Mesendoderm (in vitro differentiated cells): ENCODE results near the gene NTN1.

Experiments used
- DNase-seq: peaks from one replicate; pipeline ENCODE4 v3.0.0; 2013
- H2AK5ac ChIP-seq: 2 replicates; pipeline ENCODE4 v1.6.1; 2013; ENCODE audit warnings: low read length, inconsistent platforms
- H2BK120ac ChIP-seq: 2 replicates; pipeline ENCODE4 v1.6.1; 2013; ENCODE audit warnings: low read depth, mild to moderate bottlenecking, low read length, moderate library complexity, mixed read lengths
- H2BK15ac ChIP-seq: replicated peaks from 2 replicates; pipeline ENCODE4 v1.6.1; 2013; ENCODE audit warnings: low read depth, mild to moderate bottlenecking, moderate library complexity
- H2BK5ac ChIP-seq: 2 replicates; pipeline ENCODE4 v1.6.1; 2013; ENCODE audit warnings: low read length, inconsistent platforms
- H3K18ac ChIP-seq: 2 replicates; pipeline ENCODE4 v1.6.1; 2013; ENCODE audit warnings: mild to moderate bottlenecking, low read length, mixed read lengths
- H3K23ac ChIP-seq: one replicate; pipeline ENCODE4 v1.6.1; 2013; ENCODE audit warnings: low read length
- H3K27ac ChIP-seq: 2 replicates; pipeline ENCODE4 v1.5.1; 2013; ENCODE audit warnings: low read depth, mild to moderate bottlenecking, inconsistent platforms, low read length, moderate library complexity
- H3K27me3 ChIP-seq: 2 replicates; pipeline ENCODE4 v1.6.1; 2013; ENCODE audit warnings: low read length, control low read depth, mild to moderate bottlenecking, inconsistent platforms; ENCODE audit not compliant: insufficient read depth, poor library complexity
- H3K36me3 ChIP-seq: 2 replicates; pipeline ENCODE4 v1.6.1; 2013; ENCODE audit warnings: low read length, inconsistent platforms; ENCODE audit not compliant: control insufficient read depth, insufficient read depth
- H3K4ac ChIP-seq: one replicate; pipeline ENCODE4 v1.6.1; 2013; ENCODE audit warnings: low read depth, mild to moderate bottlenecking, low read length, moderate library complexity
- H3K4me1 ChIP-seq: 2 replicates; pipeline ENCODE4 v1.6.1; 2013; ENCODE audit warnings: low read depth, low read length, inconsistent platforms; ENCODE audit not compliant: control insufficient read depth
- H3K4me2 ChIP-seq: 2 replicates; pipeline ENCODE4 v1.6.1; 2013; ENCODE audit warnings: low read length
- H3K4me3 ChIP-seq: 2 replicates; pipeline ENCODE4 v1.5.1; 2013; ENCODE audit warnings: mild to moderate bottlenecking, low read length
- H3K56ac ChIP-seq: one replicate; pipeline ENCODE4 v1.6.1; 2013; ENCODE audit warnings: low read length
- H3K79me1 ChIP-seq: 2 replicates; pipeline ENCODE4 v1.6.1; 2013; ENCODE audit warnings: low read length, inconsistent platforms
- H3K79me2 ChIP-seq: 2 replicates; pipeline ENCODE4 v1.6.1; 2013; ENCODE audit warnings: mild to moderate bottlenecking, low read length; ENCODE audit not compliant: control insufficient read depth, insufficient read depth
- H3K9ac ChIP-seq: 2 replicates; pipeline ENCODE4 v1.6.1; 2013; ENCODE audit warnings: low read length, inconsistent platforms
- H4K5ac ChIP-seq: one replicate; pipeline ENCODE4 v1.6.1; 2013; ENCODE audit warnings: low read length
- H4K8ac ChIP-seq: one replicate; pipeline ENCODE4 v1.6.1; 2013; ENCODE audit warnings: low read depth, mild to moderate bottlenecking, control low read depth, low read length, moderate library complexity
- WGBS: extraction: QIAGEN DNeasy Blood & Tissue Kit; methylation state at CpG from one replicate; pipeline ENCODE4 v1.1.7; 2013; ENCODE audit warnings: low lambda C conversion rate, missing lambda C conversion rate; ENCODE audit not compliant: insufficient coverage; ENCODE audit errors: extremely low coverage; 5-methylcytosine and 5-hydroxymethylcytosine counted together

The NTN1 gene

GRCh38 chr17:9167379-9167778, 146.1 kb downstream of the NTN1 start:
- Histone ChIP-seq H3K56ac (no peak overlapping the region), H3K36me3 (no peaks in the 10 kb centered on the region), H3K4me3 (no peak overlapping the region), H2BK5ac (no peak overlapping the region), H3K27ac (no peak overlapping the region), H3K9ac (no peak overlapping the region), H3K18ac (no peak overlapping the region), H2BK15ac (no peak overlapping the region), H3K4me2 (no peak overlapping the region), H3K79me1 (no peaks in the 10 kb centered on the region), H2BK120ac (no peak overlapping the region), H4K5ac (no peak overlapping the region), H3K27me3 (no peaks in the 10 kb centered on the region), H3K4me1 (peaks cover 5% of the 10 kb centered on the region), H4K8ac (no peak overlapping the region), H2AK5ac (no peak overlapping the region), H3K79me2 (no peaks in the 10 kb centered on the region), H3K4ac (no peak overlapping the region), H3K23ac (no peak overlapping the region)
- WGBS, result no CpG with 5 or more reads among the region's 6 CpGs
- no peak for DNase-seq

GRCh38 chr17:9169116-9169515, 147.8 kb downstream of the NTN1 start:
- H3K18ac ChIP-seq, result no peak overlapping the region
- no peak overlapping the region for H3K23ac ChIP-seq
- DNase-seq, result no peak
- peaks cover 5% of the 10 kb centered on the region for H3K4me1 ChIP-seq
- no peaks in the 10 kb centered on the region for H3K79me2 ChIP-seq
- H3K4me3 ChIP-seq, result no peak overlapping the region
- no peaks in the 10 kb centered on the region for H3K79me1 ChIP-seq
- H2BK15ac ChIP-seq, result no peak overlapping the region
- no peak overlapping the region for H3K4me2 ChIP-seq
- no peak overlapping the region for H2BK120ac ChIP-seq
- H3K56ac ChIP-seq, result no peak overlapping the region
- no CpG with 5 or more reads among the region's 3 CpGs for WGBS
- no peak overlapping the region for H3K27ac ChIP-seq
- H3K4ac ChIP-seq, result no peak overlapping the region
- no peak overlapping the region for H4K8ac ChIP-seq
- no peaks in the 10 kb centered on the region for H3K27me3 ChIP-seq
- no peak overlapping the region for H2BK5ac ChIP-seq
- H4K5ac ChIP-seq, result no peak overlapping the region
- H3K36me3 ChIP-seq, result no peaks in the 10 kb centered on the region
- H2AK5ac ChIP-seq, result no peak overlapping the region
- H3K9ac ChIP-seq, result no peak overlapping the region

GRCh38 chr17:9170336-9170735, 149.0 kb downstream of the NTN1 start:
- no peak overlapping the region for H3K23ac ChIP-seq
- H3K79me1 ChIP-seq, result no peaks in the 10 kb centered on the region
- no peak overlapping the region for H3K18ac ChIP-seq
- H3K4ac ChIP-seq, result no peak overlapping the region
- H2AK5ac ChIP-seq, result no peak overlapping the region
- no peak overlapping the region for H4K5ac ChIP-seq
- no CpG with 5 or more reads among the region's 4 CpGs for WGBS
- no peaks in the 10 kb centered on the region for H3K79me2 ChIP-seq
- H2BK5ac ChIP-seq, result no peak overlapping the region
- H3K27me3 ChIP-seq, result no peaks in the 10 kb centered on the region
- no peak overlapping the region for H3K4me3 ChIP-seq
- no peak overlapping the region for H2BK120ac ChIP-seq
- H3K4me2 ChIP-seq, result no peak overlapping the region
- H3K9ac ChIP-seq, result no peak overlapping the region
- peaks cover 5% of the 10 kb centered on the region for H3K4me1 ChIP-seq
- H3K56ac ChIP-seq, result no peak overlapping the region
- H2BK15ac ChIP-seq, result no peak overlapping the region
- H4K8ac ChIP-seq, result no peak overlapping the region
- no peaks in the 10 kb centered on the region for H3K36me3 ChIP-seq
- DNase-seq, result no peak
- H3K27ac ChIP-seq, result no peak overlapping the region

GRCh38 chr17:9170853-9171252, 149.5 kb downstream of the NTN1 start:
- Histone ChIP-seq H3K27me3 (no peaks in the 10 kb centered on the region), H2BK15ac (no peak overlapping the region), H2BK5ac (no peak overlapping the region), H3K36me3 (no peaks in the 10 kb centered on the region), H2BK120ac (no peak overlapping the region), H3K4me2 (no peak overlapping the region), H3K9ac (no peak overlapping the region), H3K4ac (no peak overlapping the region), H3K56ac (no peak overlapping the region), H3K79me1 (no peaks in the 10 kb centered on the region), H4K5ac (no peak overlapping the region), H3K4me3 (no peak overlapping the region), H3K27ac (no peak overlapping the region), H4K8ac (no peak overlapping the region), H3K18ac (no peak overlapping the region), H3K23ac (no peak overlapping the region), H3K79me2 (no peaks in the 10 kb centered on the region), H2AK5ac (no peak overlapping the region), H3K4me1 (peaks cover 5% of the 10 kb centered on the region)
- DNase-seq, result no peak
- no CpG with 5 or more reads among the region's 6 CpGs for WGBS

GRCh38 chr17:9173386-9173983, 152.2 kb downstream of the NTN1 start:
- H4K8ac ChIP-seq, result no peak overlapping the region
- H2BK15ac ChIP-seq, result no peak overlapping the region
- H3K27me3 ChIP-seq, result no peaks in the 10 kb centered on the region
- H3K4ac ChIP-seq, result no peak overlapping the region
- no peaks in the 10 kb centered on the region for H3K79me1 ChIP-seq
- no peak overlapping the region for H2AK5ac ChIP-seq
- no peak overlapping the region for H3K18ac ChIP-seq
- no peak overlapping the region for H4K5ac ChIP-seq
- H2BK5ac ChIP-seq, result no peak overlapping the region
- no peaks in the 10 kb centered on the region for H3K36me3 ChIP-seq
- H3K4me3 ChIP-seq, result no peak overlapping the region
- no peak overlapping the region for H3K27ac ChIP-seq
- DNase-seq, result no peak
- no peak overlapping the region for H3K4me2 ChIP-seq
- no CpG with 5 or more reads among the region's 7 CpGs for WGBS
- no peak overlapping the region for H3K9ac ChIP-seq
- no peak overlapping the region for H3K23ac ChIP-seq
- no peaks in the 10 kb centered on the region for H3K79me2 ChIP-seq
- no peak overlapping the region for H3K56ac ChIP-seq
- H2BK120ac ChIP-seq, result no peak overlapping the region
- H3K4me1 ChIP-seq, result peaks cover 5% of the 10 kb centered on the region

GRCh38 chr17:9174312-9174711, 153.0 kb downstream of the NTN1 start:
- Histone ChIP-seq H3K4me2 (no peak overlapping the region), H3K23ac (no peak overlapping the region), H2AK5ac (no peak overlapping the region), H3K4me1 (peaks cover 5% of the 10 kb centered on the region), H4K8ac (no peak overlapping the region), H3K4me3 (no peak overlapping the region), H3K18ac (no peak overlapping the region), H3K56ac (no peak overlapping the region), H3K9ac (no peak overlapping the region), H2BK120ac (no peak overlapping the region), H3K27me3 (no peaks in the 10 kb centered on the region), H3K79me2 (no peaks in the 10 kb centered on the region), H2BK5ac (no peak overlapping the region), H3K4ac (no peak overlapping the region), H4K5ac (no peak overlapping the region), H3K27ac (no peak overlapping the region), H2BK15ac (no peak overlapping the region), H3K36me3 (no peaks in the 10 kb centered on the region), H3K79me1 (no peaks in the 10 kb centered on the region)
- DNase-seq, result no peak
- no CpG with 5 or more reads among the region's 3 CpGs for WGBS
